ENCODE results near the gene NBL1. TPM values are rescaled to one million over a fixed set of nuclear protein-coding genes. Genes with fewer than 3 reads are reported as not detected.

NBL1 gene
- total and polyA plus RNA-seq, 8 donors: 63.2 to 257 (median 101) TPM

DNA sequence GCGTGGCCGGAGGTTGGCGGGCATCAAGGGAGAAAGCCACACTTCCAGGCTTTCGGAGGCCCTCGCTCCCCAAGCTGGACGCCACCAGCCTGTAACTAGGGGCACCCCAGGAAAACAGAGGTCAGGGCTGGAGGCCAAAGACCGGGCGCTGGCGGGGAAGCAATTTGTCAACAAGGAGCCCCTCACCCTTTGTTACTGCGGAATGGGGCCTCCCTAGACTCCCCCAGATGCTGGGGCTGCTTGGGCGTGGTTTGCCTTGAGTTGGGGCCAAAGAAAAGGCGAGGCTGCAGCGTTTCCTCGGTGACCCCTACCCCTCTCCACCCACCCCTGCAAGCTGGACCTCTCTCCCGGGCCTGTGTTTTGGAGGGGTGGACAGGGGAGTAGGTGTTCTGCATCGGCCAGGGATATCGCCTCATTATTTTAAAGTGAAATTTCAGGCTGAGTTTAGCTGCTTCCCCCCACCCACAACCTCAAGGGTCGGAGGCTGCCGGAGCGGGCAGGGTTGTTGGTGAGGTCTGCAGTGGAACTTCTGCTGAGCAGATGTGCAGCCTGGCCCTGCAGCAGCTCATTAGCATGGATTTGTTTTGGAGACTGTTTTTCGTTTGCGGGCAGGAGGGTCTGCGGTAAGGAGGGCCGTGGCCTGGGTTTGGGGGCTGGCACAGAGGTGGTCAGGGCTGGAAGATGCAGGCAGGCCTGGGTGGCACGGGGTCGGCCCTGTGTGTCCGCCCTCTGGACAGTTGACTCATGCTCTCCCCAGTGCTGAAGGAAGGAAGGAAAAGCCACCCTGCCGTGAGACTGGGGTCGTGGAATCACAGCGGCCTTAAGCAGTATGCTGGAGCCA is 1.5 kb downstream of the NBL1 start:
- H3K4me3 ChIP-seq: peak overlapping the region; percentile 73 to 77 (median 74)
- no peaks in the 10 kb centered on the region for H3K36me3 ChIP-seq
- H3K9me3 ChIP-seq: no peaks in the 10 kb centered on the region
- peaks cover 0 to 27% (median 0%) of the 10 kb centered on the region in 3 donors for H3K27me3 ChIP-seq
- WGBS, 5 donors: 34 to 58% (median 48%) methylated on average over 24 to 30 of the region's 30 CpGs
- intact Hi-C loops (cut with DNase I; ENCODE audit: low total_unique reads): loop anchor here (5.0 kb wide), 1 partner anchor 163 kb away; no protein-coding TSS in a partner anchor
- TF ChIP-seq POLR2AphosphoS5 (IDR thresholded peaks at IDR 0.05): no peak
- TF ChIP-seq, protein P1, sequence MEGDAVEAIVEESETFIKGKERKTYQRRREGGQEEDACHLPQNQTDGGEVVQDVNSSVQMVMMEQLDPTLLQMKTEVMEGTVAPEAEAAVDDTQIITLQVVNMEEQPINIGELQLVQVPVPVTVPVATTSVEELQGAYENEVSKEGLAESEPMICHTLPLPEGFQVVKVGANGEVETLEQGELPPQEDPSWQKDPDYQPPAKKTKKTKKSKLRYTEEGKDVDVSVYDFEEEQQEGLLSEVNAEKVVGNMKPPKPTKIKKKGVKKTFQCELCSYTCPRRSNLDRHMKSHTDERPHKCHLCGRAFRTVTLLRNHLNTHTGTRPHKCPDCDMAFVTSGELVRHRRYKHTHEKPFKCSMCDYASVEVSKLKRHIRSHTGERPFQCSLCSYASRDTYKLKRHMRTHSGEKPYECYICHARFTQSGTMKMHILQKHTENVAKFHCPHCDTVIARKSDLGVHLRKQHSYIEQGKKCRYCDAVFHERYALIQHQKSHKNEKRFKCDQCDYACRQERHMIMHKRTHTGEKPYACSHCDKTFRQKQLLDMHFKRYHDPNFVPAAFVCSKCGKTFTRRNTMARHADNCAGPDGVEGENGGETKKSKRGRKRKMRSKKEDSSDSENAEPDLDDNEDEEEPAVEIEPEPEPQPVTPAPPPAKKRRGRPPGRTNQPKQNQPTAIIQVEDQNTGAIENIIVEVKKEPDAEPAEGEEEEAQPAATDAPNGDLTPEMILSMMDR (IDR thresholded peaks at IDR 0.05): no peak
- no peak for TF ChIP-seq EP300 (IDR thresholded peaks at IDR 0.05)
- TF ChIP-seq POLR2A (IDR thresholded peaks at IDR 0.05): no peak
- H3K27ac ChIP-seq: peak overlapping the region; percentile 82 to 96 (median 89)
- H3K4me1 ChIP-seq: peaks cover 55 to 78% (median 68%) of the 10 kb centered on the region in 4 donors
- DNase-seq: no peak

DNA sequence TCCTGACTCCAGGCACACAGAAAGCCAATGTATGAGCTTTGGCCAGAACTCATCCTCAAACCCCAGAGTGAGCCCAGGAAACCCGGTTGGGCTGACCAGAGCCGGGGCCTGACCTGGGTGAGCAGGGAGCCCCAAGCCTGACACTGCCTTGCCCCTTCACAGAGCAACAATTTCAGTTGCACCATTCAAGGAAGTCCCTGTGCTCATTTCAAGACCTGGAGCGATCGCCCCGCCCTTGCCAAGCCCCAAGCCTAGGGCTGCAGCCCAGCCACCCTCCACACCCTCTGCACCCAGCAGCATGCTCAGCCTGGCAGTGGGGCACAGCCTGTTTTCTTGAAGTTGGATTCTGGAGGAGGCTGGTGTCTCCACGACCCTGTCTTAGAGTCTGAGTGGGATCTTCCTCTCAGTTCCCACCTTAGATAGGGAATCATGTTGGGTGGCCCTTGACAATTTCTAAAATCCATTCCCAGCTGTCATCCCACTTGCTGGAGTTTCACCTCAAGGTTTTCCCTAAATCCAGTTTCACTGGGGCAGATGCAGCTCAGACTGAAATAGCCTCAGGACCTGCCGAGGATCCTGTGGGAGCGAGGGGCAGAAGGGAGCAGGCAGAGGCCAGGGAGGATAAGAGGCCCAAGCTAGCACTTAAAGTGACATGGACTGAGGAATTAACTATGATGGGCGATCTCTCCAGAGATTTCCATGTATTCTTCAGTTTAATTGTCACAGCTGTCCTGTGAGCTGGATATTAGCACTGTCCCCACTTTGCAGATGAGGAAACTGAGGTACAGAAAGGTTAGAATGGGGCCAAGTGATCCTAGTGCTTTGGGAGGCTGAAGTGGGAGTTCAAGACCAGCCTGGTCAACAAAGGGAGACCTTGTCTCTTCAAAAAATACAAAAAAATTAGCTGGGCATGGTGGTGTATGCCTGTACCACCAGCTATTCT is 2.5 kb downstream of the NBL1 start:
- Histone ChIP-seq H3K4me3 (peak overlapping the region; percentile 73 to 77 (median 74)), H3K4me1 (peaks cover 63 to 81% (median 74%) of the 10 kb centered on the region in 4 donors), H3K36me3 (no peaks in the 10 kb centered on the region), H3K9me3 (no peaks in the 10 kb centered on the region), H3K27me3 (peaks cover 0 to 27% (median 0%) of the 10 kb centered on the region in 3 donors), H3K27ac (peak overlapping the region; percentile 82 to 96 (median 89))
- TF ChIP-seq EP300 (IDR thresholded peaks at IDR 0.05) (no peak), POLR2AphosphoS5 (IDR thresholded peaks at IDR 0.05) (peak in 1 of 3 donors; percentile 6)
- TF ChIP-seq, protein P1 (IDR thresholded peaks at IDR 0.05): no peak
- intact Hi-C loops (cut with DNase I; ENCODE audit: low total_unique reads): loop anchor here (5.0 kb wide), 1 partner anchor 164 kb away; no protein-coding TSS in a partner anchor
- 50 to 69% (median 59%) methylated on average over 9 of the region's 9 CpGs for WGBS, 5 donors
- peak; percentile 63 to 68 for DNase-seq

DNA sequence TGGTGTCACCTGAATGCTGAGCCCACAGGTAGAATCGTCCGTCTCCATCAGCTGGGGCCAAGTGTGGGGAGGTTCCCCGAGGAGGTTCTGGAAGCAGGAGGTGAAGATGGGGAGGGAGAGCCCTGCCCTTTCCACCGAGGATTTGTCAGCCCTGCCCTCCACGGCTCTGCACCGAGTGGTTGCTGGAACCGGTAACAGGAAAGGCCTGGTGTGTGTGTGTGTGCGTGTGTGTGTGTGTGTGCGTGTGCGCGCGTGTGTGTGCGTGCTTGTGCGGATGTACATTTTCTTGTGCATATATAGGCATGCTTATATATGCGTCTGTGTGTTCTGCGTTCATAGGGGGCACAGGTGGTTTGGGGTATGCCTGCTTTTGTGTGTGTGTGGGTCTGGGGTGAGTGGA is 3.5 kb downstream of the NBL1 start:
- peak overlapping the region; percentile 14 to 96 (median 89) for H3K27ac ChIP-seq
- no peaks in the 10 kb centered on the region for H3K36me3 ChIP-seq
- TF ChIP-seq, protein P1 (IDR thresholded peaks at IDR 0.05): no peak
- TF ChIP-seq EP300 (IDR thresholded peaks at IDR 0.05) (no peak), POLR2AphosphoS5 (IDR thresholded peaks at IDR 0.05) (no peak), POLR2A (IDR thresholded peaks at IDR 0.05) (no peak)
- peaks cover 63 to 87% (median 80%) of the 10 kb centered on the region in 4 donors for H3K4me1 ChIP-seq
- WGBS, 5 donors: 53 to 77% (median 62%) methylated on average over 15 to 16 of the region's 16 CpGs
- H3K27me3 ChIP-seq: peaks cover 0 to 27% (median 0%) of the 10 kb centered on the region in 3 donors
- no peaks in the 10 kb centered on the region for H3K9me3 ChIP-seq
- peak overlapping the region; percentile 22 to 77 (median 73) for H3K4me3 ChIP-seq
- intact Hi-C loops (cut with DNase I; ENCODE audit: low total_unique reads): loop anchor here (5.0 kb wide), 1 partner anchor 165 kb away; no protein-coding TSS in a partner anchor
- no peak for DNase-seq

DNA sequence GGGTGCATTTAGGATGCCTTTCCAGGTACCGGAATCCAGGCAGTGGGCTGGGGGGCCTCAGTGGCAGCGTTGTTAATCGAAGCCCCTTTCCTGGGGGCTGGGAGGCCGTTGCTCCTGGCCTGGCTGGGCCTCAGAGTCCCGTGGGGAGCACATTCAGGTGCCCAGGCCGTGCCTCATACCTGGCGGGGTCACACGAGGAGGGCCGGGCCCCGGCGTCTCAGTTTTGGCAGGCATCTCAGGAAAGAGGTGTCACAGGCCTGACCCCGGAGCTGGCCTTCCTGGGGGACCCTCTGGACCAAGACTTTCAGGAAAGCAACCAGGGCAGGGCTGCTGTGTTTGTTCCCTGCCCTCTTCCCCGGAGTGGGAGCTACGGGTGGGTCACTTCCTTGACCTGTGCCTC is 4.1 kb downstream of the NBL1 start:
- Histone ChIP-seq H3K9me3 (no peaks in the 10 kb centered on the region), H3K4me1 (peaks cover 63 to 82% (median 77%) of the 10 kb centered on the region in 4 donors), H3K4me3 (peak overlapping the region in 3 of 4 donors; percentile 73 to 77 (median 73)), H3K27me3 (peaks cover 0 to 21% (median 0%) of the 10 kb centered on the region in 3 donors), H3K27ac (peak overlapping the region; percentile 14 to 96 (median 89)), H3K36me3 (no peaks in the 10 kb centered on the region)
- intact Hi-C loops (cut with DNase I; ENCODE audit: low total_unique reads): loop anchor here (5.0 kb wide), 1 partner anchor 166 kb away; no protein-coding TSS in a partner anchor
- 55 to 73% (median 67%) methylated on average over 12 to 14 of the region's 14 CpGs for WGBS, 5 donors
- TF ChIP-seq POLR2A (IDR thresholded peaks at IDR 0.05) (no peak), POLR2AphosphoS5 (IDR thresholded peaks at IDR 0.05) (no peak), EP300 (IDR thresholded peaks at IDR 0.05) (no peak)
- TF ChIP-seq, protein P1 (IDR thresholded peaks at IDR 0.05): no peak
- DNase-seq: no peak
